HG02938 (cell line): ENCODE data around the gene KLRF2.

Experiments
- ATAC-seq: cut with Tn5 transposase; IDR thresholded peaks from one replicate; pipeline ENCODE4 v1.9.1; 2021; ENCODE audit warnings: mild to moderate bottlenecking, moderate library complexity; ENCODE audit not compliant: unreplicated experiment

KLRF2 gene

GRCh38 chr12:9933958-9934357 is 52.7 kb downstream of the KLRF2 start:
- ATAC-seq, result no peak

- no peak for ATAC-seq
Measured at GRCh38 chr12:9935026-9935425, 53.7 kb downstream of the KLRF2 start.

- no peak for ATAC-seq
Measured at GRCh38 chr12:9936591-9936990, 55.3 kb downstream of the KLRF2 start.

- no peak for ATAC-seq
Measured at GRCh38 chr12:9940375-9940774, 59.1 kb downstream of the KLRF2 start.

- ATAC-seq, result no peak
Measured at GRCh38 chr12:9941838-9942237, 60.5 kb downstream of the KLRF2 start.

GRCh38 chr12:9943240-9943639 is 62.0 kb downstream of the KLRF2 start:
- no peak for ATAC-seq

GRCh38 chr12:9944391-9944790 is 63.1 kb downstream of the KLRF2 start:
- no peak for ATAC-seq
